Ureter (tissue), 1 donor: ENCODE results near the gene OSBPL5. TPM values are rescaled to one million over a fixed set of nuclear protein-coding genes. Genes with fewer than 3 reads are reported as not detected.
A peak's percentile ranks its signal among the peaks of the same experiment; 100 is the strongest.

Experiments
- DNase-seq: peaks from one replicate; pipeline ENCODE4 v3.0.0-alpha.2; 2020; ENCODE audit warnings: low spot score
- total RNA-seq: library from RNA; stranded (reverse); gene quantifications from one replicate; pipeline ENCODE4 v1.2.4, GENCODE V29; 2023
- donor health status: DM: yes; HTN: yes; CAD: no.

Gene OSBPL5, protein sequence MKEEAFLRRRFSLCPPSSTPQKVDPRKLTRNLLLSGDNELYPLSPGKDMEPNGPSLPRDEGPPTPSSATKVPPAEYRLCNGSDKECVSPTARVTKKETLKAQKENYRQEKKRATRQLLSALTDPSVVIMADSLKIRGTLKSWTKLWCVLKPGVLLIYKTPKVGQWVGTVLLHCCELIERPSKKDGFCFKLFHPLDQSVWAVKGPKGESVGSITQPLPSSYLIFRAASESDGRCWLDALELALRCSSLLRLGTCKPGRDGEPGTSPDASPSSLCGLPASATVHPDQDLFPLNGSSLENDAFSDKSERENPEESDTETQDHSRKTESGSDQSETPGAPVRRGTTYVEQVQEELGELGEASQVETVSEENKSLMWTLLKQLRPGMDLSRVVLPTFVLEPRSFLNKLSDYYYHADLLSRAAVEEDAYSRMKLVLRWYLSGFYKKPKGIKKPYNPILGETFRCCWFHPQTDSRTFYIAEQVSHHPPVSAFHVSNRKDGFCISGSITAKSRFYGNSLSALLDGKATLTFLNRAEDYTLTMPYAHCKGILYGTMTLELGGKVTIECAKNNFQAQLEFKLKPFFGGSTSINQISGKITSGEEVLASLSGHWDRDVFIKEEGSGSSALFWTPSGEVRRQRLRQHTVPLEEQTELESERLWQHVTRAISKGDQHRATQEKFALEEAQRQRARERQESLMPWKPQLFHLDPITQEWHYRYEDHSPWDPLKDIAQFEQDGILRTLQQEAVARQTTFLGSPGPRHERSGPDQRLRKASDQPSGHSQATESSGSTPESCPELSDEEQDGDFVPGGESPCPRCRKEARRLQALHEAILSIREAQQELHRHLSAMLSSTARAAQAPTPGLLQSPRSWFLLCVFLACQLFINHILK
- 84.3 TPM for total RNA-seq

DNA sequence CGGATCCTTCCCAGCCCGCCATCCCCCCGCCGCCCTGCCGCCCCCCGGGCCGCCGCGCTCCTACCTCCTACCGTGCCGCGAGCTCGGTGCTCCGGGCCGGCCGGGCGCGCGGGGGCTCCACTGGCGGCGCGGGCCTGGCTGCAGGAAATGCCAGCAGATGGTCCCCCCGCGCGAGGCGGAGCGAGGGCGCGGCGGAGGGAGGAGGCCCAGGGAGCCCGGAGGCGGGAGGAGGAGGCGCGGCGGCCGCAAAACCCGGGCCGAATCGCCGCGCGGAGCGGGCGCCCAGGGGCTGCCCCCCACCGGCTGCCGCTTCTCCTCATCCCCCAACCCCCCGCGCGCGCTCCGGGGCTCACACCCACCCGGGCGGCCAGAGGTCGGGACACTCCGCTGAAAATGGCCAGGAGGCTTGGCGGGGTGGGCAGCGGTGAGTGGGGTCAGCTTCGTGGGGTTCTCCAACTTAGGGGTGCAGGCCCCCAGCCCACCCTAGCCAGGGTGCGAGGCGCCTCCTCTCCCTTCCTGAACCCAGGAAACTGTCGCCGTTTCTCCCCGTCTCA, at the start of gene OSBPL5:
TSS of gene OSBPL5 (minus strand) at position 159 of the 554 bp plus-strand sequence. CDS start 36,162 bp downstream, outside the sequence.
- DNase-seq, result peak; percentile 86

DNA sequence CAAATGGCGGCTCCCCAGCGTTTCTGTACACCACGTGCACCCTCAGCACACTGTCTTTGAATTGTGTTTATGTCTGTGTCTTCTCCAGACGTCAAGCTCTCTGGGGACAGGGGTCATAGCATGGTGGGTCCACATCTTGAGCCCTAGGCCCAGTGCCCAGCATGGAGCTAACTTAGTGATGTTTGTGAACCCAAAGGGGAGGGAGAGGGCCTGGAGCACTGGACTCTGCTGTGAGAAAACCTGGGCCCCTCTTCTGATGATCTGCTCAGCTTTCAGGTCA, 49.2 kb upstream of the OSBPL5 start:
- no peak for DNase-seq

DNA sequence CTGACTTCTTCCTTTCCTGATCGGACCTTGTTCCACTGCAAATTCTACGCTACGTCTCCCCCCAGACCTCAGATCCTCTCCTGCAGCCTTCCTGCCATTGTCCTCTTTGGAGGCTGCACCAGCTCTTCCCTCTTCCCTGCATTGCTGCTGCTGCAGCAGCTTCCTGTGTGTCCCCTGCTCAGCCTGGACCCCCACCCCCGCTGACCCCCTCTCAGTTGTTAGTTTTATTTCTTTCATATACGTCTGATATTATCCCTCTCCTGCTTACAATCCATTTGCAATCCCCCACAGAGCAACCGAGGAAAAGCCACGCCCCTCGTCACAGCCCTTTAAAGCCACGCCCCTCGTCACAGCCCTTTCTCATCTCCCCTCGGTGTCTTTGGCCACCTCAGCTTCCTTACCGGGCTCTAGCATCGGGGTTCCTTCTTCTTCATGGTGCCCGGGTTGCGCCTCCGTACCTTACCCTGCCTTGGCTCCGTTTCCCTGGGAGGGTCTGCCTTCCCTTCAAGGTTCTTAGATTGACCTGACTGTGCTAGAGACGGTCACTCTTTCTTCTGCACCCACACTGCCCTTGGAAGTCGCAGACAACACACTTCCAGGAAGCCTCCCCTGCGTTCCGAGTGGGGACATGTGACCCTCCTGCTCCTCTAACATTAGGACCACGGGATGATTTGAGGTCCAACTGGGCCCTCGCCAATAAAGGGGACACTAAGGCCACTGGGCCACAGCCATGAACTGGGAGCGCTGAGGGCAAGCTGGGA, 48.7 kb upstream of the OSBPL5 start:
- no peak for DNase-seq

DNA sequence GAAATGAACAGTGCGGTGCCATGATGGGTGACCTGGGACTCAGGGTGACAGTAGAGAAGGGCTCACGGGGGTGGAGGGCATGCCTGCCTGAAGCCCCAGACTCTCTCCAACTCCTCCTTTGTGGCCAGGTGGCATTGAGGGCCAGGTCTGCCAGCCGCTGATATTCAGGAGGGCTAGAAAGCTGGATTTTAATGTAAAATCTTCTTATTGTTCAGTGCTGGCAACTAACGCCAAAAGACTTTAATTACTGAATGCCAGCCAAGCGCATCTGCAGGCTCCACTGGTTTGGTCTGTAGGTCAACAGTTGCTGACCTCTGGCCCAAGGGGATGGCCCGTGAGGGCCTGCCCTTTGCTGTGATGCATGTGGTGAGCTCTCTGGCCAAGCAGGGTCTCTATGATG, 43.2 kb upstream of the OSBPL5 start:
- no peak for DNase-seq

DNA sequence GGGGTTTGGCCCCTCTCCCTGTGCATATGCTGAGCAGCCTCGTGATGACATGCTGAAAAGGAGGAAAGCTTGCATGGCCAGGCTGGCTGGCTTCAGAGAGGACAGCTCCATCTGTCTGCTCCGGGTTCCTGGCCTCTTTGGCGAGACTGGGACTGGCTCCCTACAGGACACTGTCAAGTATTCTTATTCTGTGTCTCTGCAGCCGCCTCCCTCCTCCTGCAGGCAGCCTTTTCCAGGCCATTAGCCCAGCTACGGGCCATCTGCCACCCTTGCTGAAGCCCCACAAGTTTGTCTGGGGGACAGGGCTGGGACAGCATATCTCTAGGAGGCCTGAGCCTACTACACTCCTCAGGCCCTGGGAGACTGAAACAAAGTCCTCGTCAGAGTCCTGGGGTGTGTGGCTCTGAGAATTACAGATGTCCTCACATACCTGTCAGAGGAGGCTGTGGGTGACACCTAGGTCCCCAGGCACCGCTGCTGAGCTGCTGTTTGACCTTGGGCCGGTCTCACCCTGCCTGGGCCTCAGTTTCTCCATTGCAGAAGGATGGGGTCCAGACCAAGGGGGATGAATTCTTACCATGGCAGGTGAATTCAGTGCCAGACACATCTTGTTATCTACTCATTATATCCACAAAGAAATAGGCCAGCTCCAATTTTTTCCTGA, 42.5 kb upstream of the OSBPL5 start:
- no peak for DNase-seq

DNA sequence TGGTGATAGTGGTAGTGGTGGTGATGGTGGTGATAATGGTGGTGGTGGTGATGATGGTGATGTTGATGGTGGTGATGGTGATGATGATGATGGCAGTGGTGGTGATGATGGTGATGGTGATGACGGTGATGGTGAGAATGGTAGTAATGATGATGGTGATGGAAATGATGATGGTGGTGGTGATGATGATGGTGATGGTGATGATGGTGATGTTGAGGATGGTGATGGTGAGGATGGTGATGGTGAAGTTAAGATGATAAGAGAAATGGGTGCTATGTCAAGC, 41.8 kb upstream of the OSBPL5 start:
- no peak for DNase-seq

DNA sequence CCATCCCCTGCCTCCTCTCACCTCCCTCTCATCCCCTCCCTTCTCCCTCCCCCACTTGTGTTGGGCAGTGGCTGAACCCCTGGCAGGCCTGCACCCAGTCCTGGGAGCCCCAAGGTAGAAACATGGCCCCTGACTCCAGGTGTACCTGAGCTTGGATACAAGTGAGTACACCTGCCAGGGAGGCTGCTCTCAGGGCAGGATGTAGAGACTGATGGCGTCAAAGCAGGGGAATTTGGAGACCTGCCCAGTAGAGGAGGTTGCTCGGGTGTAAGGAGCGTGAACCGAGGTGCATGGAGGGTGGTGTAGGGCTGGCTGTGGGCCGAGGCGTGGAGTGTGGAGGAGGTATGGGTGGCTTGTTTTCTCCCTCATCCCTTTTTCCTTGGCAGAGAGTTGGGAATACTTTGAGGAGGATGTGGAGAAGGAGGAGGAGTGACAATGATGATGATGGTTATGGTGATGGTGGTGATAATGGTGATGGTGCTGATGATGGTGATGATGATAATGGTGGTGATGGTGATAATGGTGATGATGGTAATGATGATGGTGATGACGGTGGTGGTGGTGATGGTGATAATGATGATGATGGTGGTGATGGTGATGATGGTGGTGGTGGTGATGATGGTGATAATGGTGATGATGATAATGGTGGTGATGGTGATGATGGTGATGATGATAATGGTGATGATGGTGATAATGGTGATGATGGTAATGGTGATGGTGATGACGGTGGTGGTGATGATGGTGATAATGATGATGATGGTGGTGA, 41.2 kb upstream of the OSBPL5 start:
- no peak for DNase-seq

DNA sequence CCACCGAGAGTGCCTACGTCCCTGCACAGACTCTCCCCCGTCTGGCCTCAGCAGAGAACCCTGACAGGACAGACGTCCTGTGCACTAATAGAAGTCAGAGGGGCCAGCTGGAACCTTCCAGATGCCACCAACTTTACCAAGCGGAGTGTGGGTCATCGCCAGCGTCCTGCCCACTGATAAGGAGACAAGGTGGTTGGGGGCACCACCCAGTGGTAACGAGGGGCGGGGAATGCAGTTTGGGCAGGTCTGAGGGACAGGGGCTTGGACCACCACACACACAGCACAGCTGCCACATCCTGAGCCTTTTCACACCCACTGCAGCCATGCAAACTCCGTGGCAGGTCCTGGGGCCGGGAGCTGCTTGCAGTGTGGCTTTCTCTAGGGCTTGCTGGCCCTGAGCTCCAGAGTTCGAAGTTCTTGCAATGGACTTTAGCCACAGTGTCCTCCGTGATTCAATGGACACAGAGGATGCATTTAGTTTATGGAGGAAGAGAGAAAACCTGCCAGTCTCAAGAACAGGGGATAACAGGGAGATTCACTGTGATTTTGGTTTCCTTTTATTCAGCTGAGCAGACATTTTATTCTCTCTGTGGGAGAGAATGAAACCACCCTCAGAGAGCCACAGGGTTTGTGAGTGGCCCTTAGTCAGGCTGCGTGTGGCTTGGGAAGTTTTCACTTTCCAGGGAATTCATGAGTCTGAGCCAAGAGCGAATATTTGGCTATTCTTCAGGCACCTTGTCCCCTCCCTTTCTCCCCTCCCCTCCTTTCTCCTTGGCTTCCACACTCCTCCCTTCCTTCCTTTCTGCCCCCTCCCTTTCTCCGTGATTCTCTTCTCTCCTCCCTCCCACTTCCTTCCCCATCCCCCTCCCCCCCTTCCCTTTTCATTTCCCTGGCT, 40.4 kb upstream of the OSBPL5 start:
- DNase-seq, result no peak

DNA sequence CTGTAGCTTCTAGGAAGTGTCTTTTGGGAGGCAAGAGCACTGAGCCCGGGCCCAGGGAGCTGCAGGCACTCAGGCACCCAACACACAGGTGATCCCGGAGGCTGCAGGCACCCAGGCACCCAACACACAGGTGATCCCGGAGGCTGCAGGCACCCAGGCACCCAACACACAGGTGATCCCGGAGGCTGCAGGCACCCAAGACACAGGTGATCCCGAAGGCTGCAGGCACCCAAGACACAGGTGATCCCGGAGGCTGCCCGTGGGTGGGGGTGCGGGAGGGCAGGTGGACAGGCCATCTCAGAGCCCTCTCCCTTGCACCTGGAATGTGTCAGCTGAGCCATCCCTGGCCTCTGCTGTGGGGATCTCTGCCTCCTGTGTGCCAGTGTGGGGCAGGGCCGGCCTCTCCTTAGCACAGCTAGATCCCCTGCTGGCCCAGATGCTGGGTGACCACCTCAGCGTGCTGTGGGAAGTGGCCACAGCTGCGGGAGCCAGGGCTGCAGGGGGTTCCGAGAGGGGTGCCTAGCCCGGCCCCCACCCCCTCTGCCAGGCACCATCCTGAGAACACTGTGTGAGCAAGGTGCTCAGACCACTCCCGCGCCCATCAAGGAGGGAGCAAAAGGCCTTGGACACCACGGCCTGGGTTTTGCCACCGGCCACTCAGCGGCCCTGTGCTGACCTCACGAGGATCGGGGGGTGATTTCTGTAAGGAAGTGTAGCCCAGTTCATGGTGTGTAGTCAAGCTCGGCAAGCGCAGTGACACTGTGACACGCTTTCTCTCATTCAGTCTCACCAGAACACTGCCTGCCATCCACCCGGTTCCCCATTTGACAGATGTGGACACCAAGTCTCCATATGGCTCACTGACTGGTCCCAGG, 39.3 kb upstream of the OSBPL5 start:
- no peak for DNase-seq

DNA sequence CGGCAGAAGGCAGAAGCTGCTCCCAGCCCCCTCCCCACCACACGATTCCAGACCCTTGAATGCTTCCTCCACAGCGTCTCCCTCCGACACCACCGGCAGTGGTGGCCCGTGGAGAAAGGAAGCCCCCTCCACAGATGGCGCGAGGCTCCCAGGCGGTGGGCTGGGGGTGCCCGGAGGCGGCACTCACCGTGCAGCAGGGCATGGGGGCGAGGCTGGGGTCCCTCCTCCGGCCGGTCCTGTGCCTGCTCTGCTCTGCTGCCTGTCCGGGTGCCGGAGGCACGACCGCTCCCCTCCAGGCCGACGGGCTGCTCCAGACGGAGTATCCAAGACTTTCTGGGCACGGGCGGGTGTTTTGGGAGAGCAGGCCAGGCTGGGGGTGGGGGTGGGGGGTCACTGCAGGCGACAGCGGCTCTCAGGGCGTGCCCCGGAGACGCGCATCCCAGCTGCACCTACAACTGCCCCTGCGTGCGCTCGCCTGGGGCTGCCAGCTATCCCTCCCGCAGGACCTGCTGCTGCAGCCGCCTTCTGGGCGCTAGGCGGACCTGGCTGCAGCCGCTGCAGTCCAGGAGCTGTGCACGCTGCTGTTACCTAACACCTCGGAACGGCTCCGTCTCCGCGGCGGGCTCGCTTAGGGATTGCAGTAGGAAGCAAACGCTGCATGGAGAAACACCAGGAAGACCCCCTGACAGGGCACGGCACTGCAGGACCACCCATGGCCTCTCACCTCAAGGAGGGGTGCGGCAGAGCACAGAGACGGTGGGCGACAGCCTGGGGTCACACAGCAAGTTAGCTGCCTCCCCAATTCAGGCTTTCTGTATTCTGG, 38.3 kb upstream of the OSBPL5 start:
- DNase-seq, result no peak

DNA sequence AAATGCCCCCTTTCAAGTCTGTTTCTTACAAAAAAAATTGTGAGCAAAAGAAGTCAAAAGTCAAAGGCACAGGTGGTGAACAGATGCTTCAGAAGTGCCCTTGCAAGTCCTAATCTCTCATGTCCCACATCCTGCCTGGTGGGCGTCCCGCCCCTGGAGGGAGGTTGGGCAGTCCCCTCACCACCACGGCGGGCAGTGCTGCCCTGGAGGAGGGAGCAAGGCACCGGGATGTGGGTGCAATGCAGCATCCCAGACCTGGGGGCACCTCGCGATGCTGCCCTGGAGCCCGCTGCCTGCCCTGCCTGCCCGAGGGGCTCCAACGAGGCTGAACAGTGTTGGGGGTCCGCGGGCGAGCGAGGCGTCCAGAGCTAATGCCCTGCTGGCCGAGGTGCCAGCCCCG, 37.6 kb upstream of the OSBPL5 start:
- DNase-seq, result no peak

DNA sequence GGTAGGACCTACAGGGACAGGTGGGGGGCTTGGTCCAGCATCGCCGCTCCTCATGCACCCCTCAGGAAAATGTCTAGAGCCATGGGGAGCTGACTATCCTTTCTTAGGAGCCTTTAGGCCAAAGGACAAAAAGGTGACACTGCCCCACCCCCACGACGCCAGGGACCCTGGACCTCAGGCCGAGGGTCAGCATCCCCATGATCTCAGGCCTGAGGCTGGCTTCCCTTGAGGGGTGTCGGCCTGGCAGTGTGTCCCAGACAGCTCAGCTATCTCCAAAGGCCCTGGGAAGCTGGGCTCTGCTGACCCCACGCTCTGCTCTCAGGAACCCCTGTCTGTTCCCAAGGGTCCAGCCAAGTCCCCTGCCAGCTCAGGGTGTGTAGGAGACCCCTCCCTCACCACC, 37.2 kb upstream of the OSBPL5 start:
- DNase-seq, result no peak

DNA sequence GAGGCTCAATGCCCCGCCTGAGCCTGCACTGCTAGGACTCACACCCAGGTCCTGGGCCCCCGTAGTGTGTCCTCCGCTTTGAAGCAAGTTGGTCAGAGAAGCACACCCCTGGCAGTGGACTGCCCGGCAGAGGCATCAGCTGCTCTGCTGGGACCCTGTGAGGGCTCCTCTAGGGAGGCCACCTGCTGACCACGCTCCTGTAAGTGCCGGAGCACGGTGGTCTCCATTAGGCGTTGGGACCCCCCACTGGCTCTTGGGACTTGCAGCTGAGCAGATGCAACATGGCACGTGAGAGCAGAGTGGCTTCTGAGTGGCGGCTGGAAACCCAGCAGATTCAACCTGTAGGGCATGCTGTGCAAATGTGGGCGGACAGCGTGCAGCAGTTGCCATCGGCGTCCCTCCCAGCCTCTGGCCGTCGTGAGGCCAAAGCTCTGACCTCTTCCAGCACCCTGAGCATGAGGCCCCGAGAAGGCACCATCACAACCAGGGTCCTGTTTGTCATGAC, 36.6 kb upstream of the OSBPL5 start:
- no peak for DNase-seq

DNA sequence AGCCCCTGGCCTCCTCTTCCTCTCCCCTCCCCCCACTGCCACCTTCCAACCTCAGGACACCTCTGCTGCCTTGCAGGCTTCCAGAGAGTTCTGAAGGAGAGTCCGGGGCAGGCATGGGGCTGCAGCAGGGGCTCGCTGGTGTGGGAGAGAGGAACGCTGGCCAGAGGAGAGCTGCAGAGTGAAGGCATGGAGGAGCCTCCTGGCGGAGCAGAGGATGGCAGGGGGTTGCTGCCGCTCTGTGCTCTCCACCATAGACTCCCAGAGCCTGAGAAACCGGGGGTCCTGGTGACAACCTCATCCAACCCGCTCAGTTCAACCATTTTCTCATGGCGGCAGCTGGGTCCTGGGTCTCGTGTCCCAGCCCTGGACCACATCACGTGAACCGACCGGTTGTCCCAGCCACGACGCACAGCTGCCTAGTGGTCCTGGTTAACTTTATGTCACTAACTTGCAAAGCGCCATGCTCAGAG, 36.0 kb upstream of the OSBPL5 start:
- DNase-seq, result no peak

DNA sequence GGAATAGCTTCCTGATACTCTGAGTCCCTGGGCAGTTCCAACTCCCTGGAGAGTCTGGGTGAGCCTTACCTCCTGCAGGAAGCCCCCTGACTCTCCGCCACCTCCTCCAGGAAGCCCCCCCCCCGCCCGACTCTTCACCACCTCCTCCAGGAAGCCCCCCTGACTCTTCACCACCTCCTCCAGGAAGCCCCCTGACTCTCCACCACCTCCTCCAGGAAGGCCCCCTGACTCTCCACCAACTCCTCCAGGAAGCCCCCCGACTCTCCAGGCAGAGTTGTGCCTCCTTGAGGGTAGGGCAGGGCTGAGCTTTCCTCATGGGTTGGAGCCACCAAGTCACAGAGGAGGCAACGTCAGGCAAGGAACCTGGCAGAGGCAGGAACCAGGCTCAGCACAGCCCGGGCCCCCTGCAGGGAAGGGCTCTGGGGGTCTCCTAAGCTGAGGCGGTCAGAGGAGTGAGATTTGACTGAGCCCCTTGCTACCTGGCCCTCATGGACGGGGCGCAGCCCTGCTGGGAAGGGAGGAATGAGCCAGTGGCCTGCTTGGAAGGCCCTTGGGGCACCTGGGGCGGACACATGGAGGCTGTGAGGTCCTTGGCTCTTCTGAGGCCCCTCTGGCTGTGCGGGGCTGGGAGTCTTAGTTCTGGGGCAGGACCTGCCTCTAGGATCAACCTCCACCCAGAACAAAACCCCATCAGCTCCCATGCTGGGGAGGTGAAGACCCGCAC, 35.4 kb upstream of the OSBPL5 start:
- DNase-seq, result no peak

DNA sequence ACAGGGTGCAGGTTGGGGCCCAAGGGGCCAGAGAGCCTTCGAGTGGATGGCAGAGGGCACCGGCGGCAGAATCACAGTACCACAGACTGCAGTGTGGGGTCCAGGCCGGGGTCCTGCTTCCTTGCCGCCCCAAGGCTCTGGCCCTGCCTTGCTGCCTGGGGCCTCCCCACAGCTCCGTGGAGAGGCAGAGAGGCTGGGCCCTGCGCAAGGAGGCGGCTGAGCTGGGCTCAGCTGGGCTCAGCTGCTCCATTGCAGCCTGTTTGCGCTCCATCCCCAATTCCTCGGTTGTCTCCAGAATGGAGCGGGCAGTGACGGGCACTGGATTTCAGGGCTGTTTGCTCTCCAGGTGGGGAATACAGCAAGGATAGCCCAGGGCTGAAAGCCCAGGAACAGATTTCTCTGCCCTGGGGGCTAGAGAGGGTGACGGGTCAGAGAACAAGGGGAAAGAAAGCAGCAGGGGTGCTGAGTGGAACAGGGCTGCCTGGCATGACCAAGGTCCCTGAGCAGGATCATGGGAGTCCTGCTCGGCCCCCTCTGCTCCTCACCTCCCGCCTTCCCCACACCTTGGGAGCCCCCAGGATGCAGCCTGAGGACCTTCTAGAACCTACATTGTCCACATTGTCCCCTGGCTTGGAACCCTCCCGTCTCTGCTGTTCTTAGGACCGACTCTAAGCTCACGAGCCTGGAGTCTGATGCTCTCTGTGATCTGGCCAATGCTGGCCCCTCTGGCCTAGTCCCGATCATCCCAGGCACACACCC, 34.6 kb upstream of the OSBPL5 start:
- no peak for DNase-seq
